GM12878 (cell line): ENCODE results near the gene GARIN5A. TPM values are rescaled to one million over a fixed set of nuclear protein-coding genes. Genes with fewer than 3 reads are reported as not detected.

Experiments used
- ATF3 ChIP-seq: IDR thresholded peaks from 2 replicates; pipeline ENCODE4 v1.6.1; 2011; ENCODE audit warnings: low read depth, mild to moderate bottlenecking, low read length, moderate library complexity, borderline replicate concordance; ENCODE audit errors: extremely low read depth
- BMI1 ChIP-seq: fragments of 450-650 bp; IDR thresholded peaks from 2 replicates; pipeline ENCODE4 v1.6.1; 2016; ENCODE audit warnings: mild to moderate bottlenecking, moderate library complexity, borderline replicate concordance
- CBFB ChIP-seq: IDR thresholded peaks from 2 replicates; pipeline ENCODE4 v1.6.1; 2016; ENCODE audit warnings: antibody characterized with exemption, low read depth
- CBX3 ChIP-seq: fragments of 200-600 bp; sonication (generic); IDR thresholded peaks from 2 replicates; pipeline ENCODE4 v1.6.1; 2016; ENCODE audit warnings: low read depth, borderline replicate concordance
- CBX5 ChIP-seq: sonication (generic); IDR thresholded peaks from 2 replicates; pipeline ENCODE4 v1.6.1; 2016; ENCODE audit warnings: low read depth, moderate library complexity, mild to moderate bottlenecking, inconsistent platforms
- CHD1 ChIP-seq: IDR thresholded peaks from 2 replicates; pipeline ENCODE4 v1.6.1; 2012; ENCODE audit warnings: low read depth, low read length, improper control_type of control experiment
- CREM ChIP-seq: IDR thresholded peaks from 2 replicates; pipeline ENCODE4 v1.6.1; 2014; ENCODE audit warnings: antibody characterized with exemption, low read depth
- FOS ChIP-seq: IDR thresholded peaks from 3 replicates; pipeline ENCODE4 v1.6.1; 2011; ENCODE audit warnings: borderline replicate concordance; ENCODE audit not compliant: insufficient read length; ENCODE audit errors: extremely low read depth
- IRF3 ChIP-seq: fragments of 450-650 bp; IDR thresholded peaks from 2 replicates; pipeline ENCODE4 v1.6.1; 2014; ENCODE audit warnings: mild to moderate bottlenecking
- IRF5 ChIP-seq: fragments of 450-650 bp; IDR thresholded peaks from 2 replicates; pipeline ENCODE4 v1.6.1; 2017; ENCODE audit warnings: borderline replicate concordance
- KAT2A ChIP-seq: conservative IDR thresholded peaks from 2 replicates; pipeline ENCODE4 v1.6.1; 2011; ENCODE audit warnings: low read depth, low read length; ENCODE audit not compliant: control insufficient read depth
- LARP7 ChIP-seq: fragments of 450-650 bp; IDR thresholded peaks from 2 replicates; pipeline ENCODE4 v1.6.1; 2017; ENCODE audit warnings: mild to moderate bottlenecking
- MYC ChIP-seq: IDR thresholded peaks from 2 replicates; pipeline ENCODE4 v1.6.1; 2011; ENCODE audit warnings: mild to moderate bottlenecking, low read length, moderate library complexity, inconsistent platforms; ENCODE audit not compliant: insufficient read depth, insufficient replicate concordance, insufficient read length, severe bottlenecking
- PKNOX1 ChIP-seq: fragments of 450-650 bp; IDR thresholded peaks from 2 replicates; pipeline ENCODE4 v1.6.1; 2016; ENCODE audit warnings: mild to moderate bottlenecking
- RB1 ChIP-seq: fragments of 450-650 bp; formaldehyde crosslinking; IDR thresholded peaks from 2 replicates; pipeline ENCODE4 v1.6.1; 2017; ENCODE audit warnings: mild to moderate bottlenecking, borderline replicate concordance
- RELB ChIP-seq: fragments of 450-650 bp; IDR thresholded peaks from 2 replicates; pipeline ENCODE4 v1.6.1; 2017; ENCODE audit warnings: low read depth, mild to moderate bottlenecking, moderate library complexity
- TCF3 ChIP-seq: IDR thresholded peaks from 2 replicates; pipeline ENCODE4 v1.6.1; 2012; ENCODE audit warnings: low read depth, mild to moderate bottlenecking, low read length, borderline replicate concordance; ENCODE audit not compliant: insufficient read depth
- WRNIP1 ChIP-seq: IDR thresholded peaks from 2 replicates; pipeline ENCODE4 v1.6.1; 2011; ENCODE audit warnings: low read depth, low read length, improper control_type of control experiment, borderline replicate concordance
- ZNF687 ChIP-seq: fragments of 450-650 bp; IDR thresholded peaks from 2 replicates; pipeline ENCODE4 v1.6.1; 2017; ENCODE audit warnings: mild to moderate bottlenecking, moderate library complexity
- ZSCAN29 ChIP-seq: fragments of 450-650 bp; IDR thresholded peaks from 2 replicates; pipeline ENCODE4 v1.6.1; 2017; ENCODE audit warnings: mild to moderate bottlenecking, moderate library complexity
- polyA plus RNA-seq, 11 experiments: library from polyadenylated mRNA; depleted of rRNA in 4 of 11; unstranded in 6 of 11; stranded (reverse) in 5 of 11; fragments of >200 nt; fragmentation: Nextera tagmentation in 4 of 11; fragmentation: Illumina TruSeq in 1 of 11; extraction: Ambion mirVana in 4 of 11; extraction: Trizol in 1 of 11; gene quantifications; 1 replicate in 1 of 11; 2 replicates in 10 of 11; pipeline versions ENCODE4 v1.2.1 to v1.2.3, GENCODE V29; 2011 to 2016; ENCODE audit warnings: inconsistent platforms in 2 of 11, missing spikeins in 2 of 11, low read depth in 1 of 11
- total RNA-seq, 4 experiments: library from RNA; depleted of rRNA in 3 of 4; stranded (reverse); fragments of >200 nt in 3 of 4; fragmentation: Illumina TruSeq in 1 of 4; extraction: Trizol in 1 of 4; gene quantifications; 2 replicates each; pipeline versions ENCODE4 v1.2.1 to v1.2.3, GENCODE V29; 2013 to 2021

The GARIN5A gene
- total and polyA plus RNA-seq, 10 of the 15 experiments (the other 5 are each of a cell fraction or from before 2014, with no cell fraction given): 0.18 to 1.2 (median 0.24) TPM; not detected in 6

- no peak for TF ChIP-seq ATF3
- no peak for TF ChIP-seq LARP7
- TF ChIP-seq KAT2A: no peak
- TF ChIP-seq IRF3: no peak
- TF ChIP-seq WRNIP1: no peak
- no peak for TF ChIP-seq TCF3
- no peak for TF ChIP-seq PKNOX1
- no peak for TF ChIP-seq ZNF687
- peak; percentile 32; the same call in 1 of the 2 replicates for TF ChIP-seq RELB
- no peak for TF ChIP-seq CBX3
- TF ChIP-seq IRF5: no peak
- TF ChIP-seq BMI1: no peak
- TF ChIP-seq CHD1: no peak
- TF ChIP-seq CREM: no peak
- no peak for TF ChIP-seq CBFB
- no peak for TF ChIP-seq ZSCAN29
- no peak for TF ChIP-seq MYC
- no peak for TF ChIP-seq RB1
- TF ChIP-seq CBX5: no peak
- TF ChIP-seq FOS: no peak
Observed at GRCh38 chr19:50432221-50433028, 44.2 kb downstream of the GARIN5A start, which contains the start of gene MYBPC2 (continued).
